Uterus (tissue), 4 donors: ENCODE measurements around the gene KHDRBS2. TPM values are rescaled to one million over a fixed set of nuclear protein-coding genes. Genes with fewer than 3 reads are reported as not detected.

Experiments
- DNase-seq, 2 donors: peaks; one replicate each; pipeline ENCODE4 v3.0.0-alpha.2; 2019 to 2020
- H3K27ac ChIP-seq, 2 donors: fragments of 200-600 bp; sonication (generic); 1 replicate in 1 of 2; 2 replicates in 1 of 2; pipeline ENCODE4 v1.5.1; 2016 to 2018
- H3K27me3 ChIP-seq, 2 donors: fragments of 200-600 bp; sonication (generic); one replicate each; pipeline ENCODE4 v1.5.1; 2018 to 2019; ENCODE audit warnings: control low read depth in 1 of 2
- H3K36me3 ChIP-seq, 2 donors: fragments of 200-600 bp; sonication (generic); one replicate each; pipeline ENCODE4 v1.5.1; 2019; ENCODE audit warnings: control low read depth in 1 of 2
- H3K4me1 ChIP-seq, 2 donors: fragments of 200-600 bp; sonication (generic); one replicate each; pipeline ENCODE4 v1.5.1; 2018 to 2019; ENCODE audit warnings: control low read depth in 1 of 2
- H3K4me3 ChIP-seq, 2 donors: fragments of 200-600 bp; sonication (generic); 1 replicate in 1 of 2; 2 replicates in 1 of 2; pipeline ENCODE4 v1.5.1; 2018 to 2019; ENCODE audit warnings: mild to moderate bottlenecking in 1 of 2
- H3K9me3 ChIP-seq, 2 donors: fragments of 200-600 bp; sonication (generic); one replicate each; pipeline ENCODE4 v1.5.1; 2019; ENCODE audit warnings: control low read depth in 1 of 2
- POLR2A ChIP-seq, 2 donors: fragments of 450-650 bp; IDR thresholded peaks; one replicate each; pipeline ENCODE4 v1.6.1; 2016; ENCODE audit warnings: antibody characterized with exemption in 2 of 2, mild to moderate bottlenecking in 1 of 2, moderate library complexity in 1 of 2
- intact Hi-C: fragments of 100-400 bp; cut with DNase I; formaldehyde crosslinking; loops from one replicate; pipeline ENCODE4 v1.15.1; 2023; ENCODE audit warnings: low total_unique reads
- total RNA-seq, 4 donors: library from RNA; depleted of rRNA in 3 of 4; stranded (reverse); fragments of >200 nt in 3 of 4; gene quantifications; one replicate each; pipeline versions ENCODE4 v1.1.0 to v1.2.4, GENCODE V29; 2014 to 2023
- TF ChIP-seq, protein P1 (sequence below), 4 experiments: fragments of 200-600 bp in 2 of 4; fragments of 450-650 bp in 2 of 4; sonication (generic) in 2 of 4; IDR thresholded peaks; one replicate each; pipeline ENCODE4 v1.5.1; 2016 to 2019; ENCODE audit warnings: antibody characterized with exemption in 4 of 4, mild to moderate bottlenecking in 2 of 4, moderate library complexity in 1 of 4
- donor health status: DM: yes; HTN: yes; CAD: no.

The KHDRBS2 gene
- total RNA-seq, 4 donors from 2014 or later = 0.55 to 7.3 TPM; not detected in 2

- Histone ChIP-seq H3K4me3 (no peak overlapping the region), H3K36me3 (no peaks in the 10 kb centered on the region), H3K27me3 (no peaks in the 10 kb centered on the region), H3K4me1 (no peaks in the 10 kb centered on the region), H3K27ac (no peak overlapping the region), H3K9me3 (no peaks in the 10 kb centered on the region)
- no peak for DNase-seq
- TF ChIP-seq, protein P1, sequence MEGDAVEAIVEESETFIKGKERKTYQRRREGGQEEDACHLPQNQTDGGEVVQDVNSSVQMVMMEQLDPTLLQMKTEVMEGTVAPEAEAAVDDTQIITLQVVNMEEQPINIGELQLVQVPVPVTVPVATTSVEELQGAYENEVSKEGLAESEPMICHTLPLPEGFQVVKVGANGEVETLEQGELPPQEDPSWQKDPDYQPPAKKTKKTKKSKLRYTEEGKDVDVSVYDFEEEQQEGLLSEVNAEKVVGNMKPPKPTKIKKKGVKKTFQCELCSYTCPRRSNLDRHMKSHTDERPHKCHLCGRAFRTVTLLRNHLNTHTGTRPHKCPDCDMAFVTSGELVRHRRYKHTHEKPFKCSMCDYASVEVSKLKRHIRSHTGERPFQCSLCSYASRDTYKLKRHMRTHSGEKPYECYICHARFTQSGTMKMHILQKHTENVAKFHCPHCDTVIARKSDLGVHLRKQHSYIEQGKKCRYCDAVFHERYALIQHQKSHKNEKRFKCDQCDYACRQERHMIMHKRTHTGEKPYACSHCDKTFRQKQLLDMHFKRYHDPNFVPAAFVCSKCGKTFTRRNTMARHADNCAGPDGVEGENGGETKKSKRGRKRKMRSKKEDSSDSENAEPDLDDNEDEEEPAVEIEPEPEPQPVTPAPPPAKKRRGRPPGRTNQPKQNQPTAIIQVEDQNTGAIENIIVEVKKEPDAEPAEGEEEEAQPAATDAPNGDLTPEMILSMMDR (IDR thresholded peaks at IDR 0.05) = no peak
- TF ChIP-seq POLR2A (IDR thresholded peaks at IDR 0.05) = no peak
- intact Hi-C loops = no loop called here
These were observed 418.4 kb downstream of the KHDRBS2 start for GRCh38 chr6:61867635-61868034.

GRCh38 chr6:61857541-61857940 lies 428.5 kb downstream of the KHDRBS2 start:
- intact Hi-C loops = no loop called here
- no peaks in the 10 kb centered on the region for H3K36me3 ChIP-seq
- no peak overlapping the region for H3K4me3 ChIP-seq
- no peaks in the 10 kb centered on the region for H3K27me3 ChIP-seq
- H3K27ac ChIP-seq = no peak overlapping the region
- DNase-seq = no peak
- H3K9me3 ChIP-seq = no peaks in the 10 kb centered on the region
- no peaks in the 10 kb centered on the region for H3K4me1 ChIP-seq
- no peak for TF ChIP-seq POLR2A (IDR thresholded peaks at IDR 0.05)
- TF ChIP-seq, protein P1 (IDR thresholded peaks at IDR 0.05) = no peak

GRCh38 chr6:61841958-61842357 lies 444.1 kb downstream of the KHDRBS2 start:
- H3K36me3 ChIP-seq = no peaks in the 10 kb centered on the region

GRCh38 chr6:61835237-61835636 lies 450.8 kb downstream of the KHDRBS2 start:
- intact Hi-C loops = no loop called here
- Histone ChIP-seq H3K27ac (no peak overlapping the region), H3K9me3 (no peaks in the 10 kb centered on the region), H3K27me3 (no peaks in the 10 kb centered on the region), H3K4me3 (no peak overlapping the region), H3K4me1 (no peaks in the 10 kb centered on the region), H3K36me3 (no peaks in the 10 kb centered on the region)
- no peak for DNase-seq
- TF ChIP-seq, protein P1 (IDR thresholded peaks at IDR 0.05) = no peak
- TF ChIP-seq POLR2A (IDR thresholded peaks at IDR 0.05) = no peak

More at GRCh38 chr6:61841958-61842357, 444.1 kb downstream of the KHDRBS2 start:
- H3K9me3 ChIP-seq = no peaks in the 10 kb centered on the region
- intact Hi-C loops = no loop called here
- no peaks in the 10 kb centered on the region for H3K27me3 ChIP-seq
- no peak for DNase-seq
- no peak overlapping the region for H3K4me3 ChIP-seq
- H3K4me1 ChIP-seq = no peaks in the 10 kb centered on the region
- H3K27ac ChIP-seq = no peak overlapping the region
- TF ChIP-seq, protein P1 (IDR thresholded peaks at IDR 0.05) = no peak
- no peak for TF ChIP-seq POLR2A (IDR thresholded peaks at IDR 0.05)

- H3K27me3 ChIP-seq = no peaks in the 10 kb centered on the region
These were observed 452.8 kb downstream of the KHDRBS2 start for GRCh38 chr6:61833176-61833755.

More at GRCh38 chr6:61833176-61833755, 452.8 kb downstream of the KHDRBS2 start:
- DNase-seq = no peak
- Histone ChIP-seq H3K4me1 (no peaks in the 10 kb centered on the region), H3K4me3 (no peak overlapping the region), H3K36me3 (no peaks in the 10 kb centered on the region), H3K9me3 (no peaks in the 10 kb centered on the region), H3K27ac (no peak overlapping the region)
- TF ChIP-seq POLR2A (IDR thresholded peaks at IDR 0.05) = no peak
- TF ChIP-seq, protein P1 (IDR thresholded peaks at IDR 0.05) = no peak
- intact Hi-C loops = no loop called here
